ENCODE data around the gene SEPSECS.

- TF ChIP-seq POLR2A (IDR thresholded peaks at IDR 0.05) (no peak), CTCF (IDR thresholded peaks at IDR 0.05) (no peak)
Observed at GRCh38 chr4:25111648-25112196, 48.5 kb downstream of the SEPSECS start.
